ENCODE measurements around the gene CEP112. TPM values are rescaled to one million over a fixed set of nuclear protein-coding genes. Genes with fewer than 3 reads are reported as not detected.

Gene CEP112
- total and polyA plus RNA-seq, 2 of the 13 experiments (the other 11 are each of a cell fraction or from before 2014, with no cell fraction given): 1.2 to 3.4 TPM

DNA sequence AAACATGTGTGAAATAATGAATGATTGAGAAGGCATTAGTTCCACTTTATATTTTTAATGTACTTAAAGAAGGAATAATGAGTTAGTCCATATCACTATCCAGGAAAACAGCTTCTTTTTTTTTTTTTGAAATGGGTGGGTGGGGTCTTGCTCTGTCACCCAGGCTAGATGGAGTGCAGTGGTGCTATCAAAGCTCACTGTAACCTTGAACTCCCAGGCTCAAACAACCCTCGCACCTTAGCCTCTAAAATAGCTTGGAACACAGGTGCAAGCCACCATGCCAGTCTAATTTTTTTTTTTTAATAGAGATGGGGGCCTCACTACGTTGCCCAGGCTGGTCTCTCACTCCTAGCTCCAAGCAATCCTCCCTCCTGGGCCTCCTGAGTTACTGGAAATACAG lies 275.5 kb downstream of the CEP112 start (continued):
- TF ChIP-seq ZNF18 (CRISPR knock-in tag; IDR thresholded peaks at IDR 0.05; ENCODE audit: insufficient replicate concordance): no peak
- no peak for TF ChIP-seq ZNF75D (CRISPR knock-in tag; IDR thresholded peaks at IDR 0.05; ENCODE audit: borderline replicate concordance)

DNA sequence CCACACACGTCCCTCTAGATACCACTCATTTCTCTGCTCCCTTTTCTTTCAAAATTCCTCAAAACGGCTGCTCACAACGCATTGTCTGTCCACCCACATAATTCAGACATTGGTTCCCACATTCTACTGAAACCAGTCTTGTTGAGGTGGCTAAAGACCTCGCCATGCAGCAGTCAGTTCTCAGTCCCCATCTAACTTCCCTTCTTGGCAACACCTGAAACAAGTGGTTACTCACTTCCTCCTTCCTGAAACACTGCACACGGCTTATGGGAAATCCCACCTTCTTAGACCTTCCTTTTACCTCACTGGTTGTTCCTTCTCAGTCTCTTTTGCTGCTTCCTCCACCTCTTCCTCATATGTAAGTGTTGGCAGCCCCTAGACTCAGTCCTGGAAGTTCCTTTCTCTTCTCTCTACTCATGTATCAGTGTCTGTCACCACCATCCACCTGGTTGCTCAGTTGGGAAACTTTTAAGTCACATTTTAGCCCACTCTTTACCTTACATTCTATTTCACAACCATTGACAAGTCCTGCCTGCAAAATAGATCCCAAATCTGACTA lies 277.1 kb downstream of the CEP112 start:
- POLR2A ChIA-PET: no interaction called here
- no peaks in the 10 kb centered on the region for H4K20me1 ChIP-seq (ENCODE audit: insufficient read depth, low read length)
- DNase-seq (ENCODE audit: low spot score) (no peak), FAIRE-seq (no peak), ATAC-seq (no peak)
- CTCF ChIA-PET (ENCODE audit: low intra/inter-chr PET ratio, low total read pairs): no interaction called here
- no peak overlapping the region for H2AFZ ChIP-seq (ENCODE audit: low read length)
- H3K27ac ChIP-seq (ENCODE audit: extremely low read length, insufficient read depth, low read length): no peak overlapping the region
- H3K4me2 ChIP-seq (ENCODE audit: low read depth, low read length): no peak overlapping the region
- 57% methylated on average over 5 of the region's 5 CpGs for WGBS (ENCODE audit: low lambda C conversion rate)
- no peak overlapping the region for H3K9ac ChIP-seq (ENCODE audit: insufficient read depth, low read depth, low read length)
- no peak overlapping the region for H3K4me3 ChIP-seq (replicated peaks in 1 of 3; ENCODE audit: insufficient read depth in 1 of 3, low read depth in 2 of 3, low read length in 3 of 3)
- no peaks in the 10 kb centered on the region for H3K27me3 ChIP-seq (ENCODE audit: control insufficient read depth in 1 of 2, insufficient read depth in 2 of 2, low read length in 2 of 2)
- H3K79me2 ChIP-seq (ENCODE audit: insufficient read depth, low read length): no peaks in the 10 kb centered on the region
- TF ChIP-seq SIN3A (IDR thresholded peaks at IDR 0.05; ENCODE audit: borderline replicate concordance, low read depth, low read length): no peak
- no peak for TF ChIP-seq HNF4A (CRISPR knock-in tag; IDR thresholded peaks at IDR 0.05)
- TF ChIP-seq HOXD1 (CRISPR knock-in tag; IDR thresholded peaks at IDR 0.05): no peak
- TF ChIP-seq ETV6 (CRISPR knock-in tag; conservative IDR thresholded peaks at IDR 0.05): no peak
- TF ChIP-seq ZNF788 (CRISPR knock-in tag; IDR thresholded peaks at IDR 0.05; ENCODE audit: borderline replicate concordance): no peak
- no peak for TF ChIP-seq ZNF747 (CRISPR knock-in tag; IDR thresholded peaks at IDR 0.05; ENCODE audit: borderline replicate concordance)
- no peak for TF ChIP-seq MAFG (CRISPR knock-in tag; IDR thresholded peaks at IDR 0.05)
- TF ChIP-seq NAIF1 (CRISPR knock-in tag; IDR thresholded peaks at IDR 0.05; ENCODE audit: borderline replicate concordance): no peak
- TF ChIP-seq JUNB (CRISPR knock-in tag; IDR thresholded peaks at IDR 0.05; ENCODE audit: borderline replicate concordance): no peak
- TF ChIP-seq PHF5A (CRISPR knock-in tag; IDR thresholded peaks at IDR 0.05; ENCODE audit: low read depth, unreplicated experiment): no peak
- no peak for TF ChIP-seq FOXK1 (CRISPR knock-in tag; IDR thresholded peaks at IDR 0.05; ENCODE audit: borderline replicate concordance, low read depth)
- TF ChIP-seq ZNF792 (CRISPR knock-in tag; IDR thresholded peaks at IDR 0.05): no peak
- TF ChIP-seq NCOR1 (IDR thresholded peaks at IDR 0.05; ENCODE audit: borderline replicate concordance, low read length): no peak
- TF ChIP-seq SRSF4 (IDR thresholded peaks at IDR 0.05; ENCODE audit: low read depth, low read length, poor library complexity, severe bottlenecking): no peak
- TF ChIP-seq ZNF777 (CRISPR knock-in tag; IDR thresholded peaks at IDR 0.05): no peak
- TF ChIP-seq PAWR (CRISPR knock-in tag; IDR thresholded peaks at IDR 0.05; ENCODE audit: borderline replicate concordance): no peak
- no peak for TF ChIP-seq ZNF547 (CRISPR knock-in tag; IDR thresholded peaks at IDR 0.05)
- TF ChIP-seq ZNF564 (CRISPR knock-in tag; IDR thresholded peaks at IDR 0.05): no peak
- TF ChIP-seq ZNF124 (CRISPR knock-in tag; IDR thresholded peaks at IDR 0.05): no peak
- TF ChIP-seq FOXM1 (CRISPR knock-in tag; IDR thresholded peaks at IDR 0.05): no peak
- H3K4me1 ChIP-seq (ENCODE audit: insufficient read depth, low read length): peaks cover 36% of the 10 kb centered on the region
- no TSS peak for BruUV-seq (replicated peaks)
- intact Hi-C loops (cut with micrococcal nuclease; ENCODE audit: unreplicated experiment): no loop called here
- peaks cover 9% of the 10 kb centered on the region; the same call in 1 of the 2 replicates for H3K9me3 ChIP-seq (ENCODE audit: low read length)
- in situ Hi-C loops (cut with HindIII; ENCODE audit: extremely low pct_ligation_motif_present, low pct_unique_long_range_greater_than_20kb): no loop called here
- no peaks in the 10 kb centered on the region for H3K36me3 ChIP-seq (replicated peaks in 1 of 2; ENCODE audit: control insufficient read depth in 1 of 2, insufficient read depth in 2 of 2, low read length in 2 of 2)

Measured in HepG2 (cell line).